Measurements from ENCODE around the gene ZNF609.

The ZNF609 gene

GRCh38 chr15:64502551-64502950 is 42.2 kb downstream of the ZNF609 start:
- no peak for DNase-seq (ENCODE audit: low read depth)

GRCh38 chr15:64503197-64503596 is 42.8 kb downstream of the ZNF609 start:
- no peak for DNase-seq (ENCODE audit: low read depth)

- no peak for DNase-seq (ENCODE audit: low read depth)
Measured at GRCh38 chr15:64503640-64504039, 43.3 kb downstream of the ZNF609 start.

- DNase-seq (ENCODE audit: low read depth), result peak; percentile 18
Measured at GRCh38 chr15:64507293-64507802, 47.0 kb downstream of the ZNF609 start.

- no peak for DNase-seq (ENCODE audit: low read depth)
Measured at GRCh38 chr15:64507845-64508244, 47.5 kb downstream of the ZNF609 start.

- no peak for DNase-seq (ENCODE audit: low read depth)
Measured at GRCh38 chr15:64513823-64514222, 53.4 kb downstream of the ZNF609 start.

- no peak for DNase-seq (ENCODE audit: low read depth)
Measured at GRCh38 chr15:64515196-64515595, 54.8 kb downstream of the ZNF609 start.

- no peak for DNase-seq (ENCODE audit: low read depth)
Measured at GRCh38 chr15:64515825-64516224, 55.4 kb downstream of the ZNF609 start.

GRCh38 chr15:64519897-64520296 is 59.5 kb downstream of the ZNF609 start:
- no peak for DNase-seq (ENCODE audit: low read depth)

GRCh38 chr15:64521201-64521600 is 60.8 kb downstream of the ZNF609 start:
- DNase-seq (ENCODE audit: low read depth), result no peak

GRCh38 chr15:64521726-64522164 is 61.4 kb downstream of the ZNF609 start:
- no peak for DNase-seq (ENCODE audit: low read depth)

- no peak for DNase-seq (ENCODE audit: low read depth)
Measured at GRCh38 chr15:64522226-64522823, 61.9 kb downstream of the ZNF609 start.

- DNase-seq (ENCODE audit: low read depth), result no peak
Measured at GRCh38 chr15:64523240-64523639, 62.9 kb downstream of the ZNF609 start.

- DNase-seq (ENCODE audit: low read depth), result no peak
Measured at GRCh38 chr15:64524778-64525177, 64.4 kb downstream of the ZNF609 start.

GRCh38 chr15:64525828-64526530 is 65.6 kb downstream of the ZNF609 start:
- DNase-seq (ENCODE audit: low read depth), result no peak

- no peak for DNase-seq (ENCODE audit: low read depth)
Measured at GRCh38 chr15:64527263-64527984, 67.0 kb downstream of the ZNF609 start.

- DNase-seq (ENCODE audit: low read depth), result no peak
Measured at GRCh38 chr15:64528871-64529270, 68.5 kb downstream of the ZNF609 start.

GRCh38 chr15:64530472-64530871 is 70.1 kb downstream of the ZNF609 start:
- no peak for DNase-seq (ENCODE audit: low read depth)

- DNase-seq (ENCODE audit: low read depth), result no peak
Measured at GRCh38 chr15:64530918-64531317, 70.5 kb downstream of the ZNF609 start.

- peak; percentile 23 for DNase-seq (ENCODE audit: low read depth)
Measured at GRCh38 chr15:64532521-64533315, 72.3 kb downstream of the ZNF609 start.

GRCh38 chr15:64535460-64536243 is 75.3 kb downstream of the ZNF609 start:
- DNase-seq (ENCODE audit: low read depth), result no peak

Measured in activated T-cell treated with anti-CD3 and anti-CD28 coated beads for 48 hours (primary cell).